HG02943 (cell line): ENCODE results near the gene CNTN3.

Experiments
- ATAC-seq: cut with Tn5 transposase; IDR thresholded peaks from one replicate; pipeline ENCODE4 v1.9.1; 2021; ENCODE audit warnings: mild to moderate bottlenecking, low read depth, moderate library complexity; ENCODE audit not compliant: unreplicated experiment

The CNTN3 gene

GRCh38 chr3:74614107-74614967, at the start of gene CNTN3:
Gene CNTN3, minus strand, starts transcription at chr3:74614659. Its CDS starts 93,547 bp downstream, at chr3:74521112.
- ATAC-seq: no peak

DNA sequence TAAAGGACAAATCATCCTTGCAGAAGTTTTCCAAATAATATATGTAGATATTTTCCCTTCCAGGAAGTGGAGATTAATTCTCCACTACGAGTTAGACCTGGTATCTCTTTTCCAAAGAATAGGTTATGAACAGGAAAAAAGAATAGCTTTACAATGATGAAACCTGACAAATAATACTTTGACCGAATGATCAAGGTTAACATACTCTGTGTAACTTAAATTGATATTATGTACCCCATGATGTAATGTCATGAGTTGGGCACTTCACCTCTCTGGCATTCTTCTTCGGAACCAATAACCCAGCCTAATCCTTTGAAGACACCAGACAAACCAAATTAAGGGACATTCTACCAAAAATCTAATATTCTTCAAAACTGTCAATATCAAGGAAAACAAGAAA, 48.7 kb upstream of the CNTN3 start:
- ATAC-seq: no peak

DNA sequence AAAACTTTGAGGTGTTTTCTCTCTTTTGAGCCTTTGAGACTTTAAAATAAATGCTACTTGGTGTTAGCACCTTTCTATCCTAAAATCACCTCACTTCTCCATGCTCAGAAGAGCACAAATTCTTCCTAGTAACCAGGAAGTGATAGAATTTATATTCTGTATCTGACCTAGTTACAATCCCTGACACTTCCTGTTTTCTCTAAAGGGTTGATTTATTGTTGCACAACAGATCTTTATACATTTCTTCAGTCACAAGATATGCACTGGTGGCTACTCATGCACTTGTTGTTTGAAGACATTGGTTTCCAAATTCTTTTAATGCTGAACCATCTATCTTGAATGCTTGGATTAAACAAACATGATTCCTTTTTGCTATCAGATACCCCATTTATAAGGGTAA, 47.2 kb upstream of the CNTN3 start:
- ATAC-seq: no peak

DNA sequence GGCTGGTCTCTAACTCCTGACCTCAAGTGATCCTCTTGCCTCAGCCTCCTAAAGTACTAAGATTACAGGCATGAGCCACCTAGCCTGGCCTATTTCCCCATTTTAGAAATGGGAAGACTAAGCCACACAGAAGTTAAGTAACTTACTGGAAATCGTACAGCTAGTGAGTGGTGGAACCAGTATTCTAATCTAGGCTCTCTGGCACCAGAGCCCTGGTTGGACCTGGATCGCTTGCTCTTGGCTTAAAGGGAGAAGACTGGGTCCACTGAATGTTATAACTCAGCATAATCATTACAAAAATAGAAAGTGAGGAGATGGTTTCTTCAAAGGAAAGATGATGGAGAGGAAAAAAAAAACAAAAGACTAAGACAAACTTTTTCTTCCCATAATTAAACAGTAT, 37.4 kb upstream of the CNTN3 start:
- ATAC-seq: no peak

DNA sequence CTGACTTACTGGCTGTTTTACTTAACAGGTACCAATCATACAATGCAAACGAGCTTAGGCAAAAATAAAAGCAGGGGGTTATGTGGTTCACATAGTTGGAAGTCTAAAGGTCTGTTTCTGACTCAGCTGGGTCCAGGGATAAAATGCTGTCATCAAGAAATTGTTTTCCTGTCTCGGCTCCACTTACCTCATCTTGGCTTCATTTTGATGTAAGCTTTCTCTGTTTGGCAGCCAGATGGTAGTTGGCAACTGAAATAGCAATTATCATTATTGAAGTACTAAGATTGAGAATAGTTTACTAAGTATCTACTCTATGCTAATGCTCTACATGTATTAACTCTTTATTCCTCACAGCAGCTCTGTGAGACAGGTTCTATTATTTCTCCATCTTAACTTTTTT, 36.8 kb upstream of the CNTN3 start:
- no peak for ATAC-seq

DNA sequence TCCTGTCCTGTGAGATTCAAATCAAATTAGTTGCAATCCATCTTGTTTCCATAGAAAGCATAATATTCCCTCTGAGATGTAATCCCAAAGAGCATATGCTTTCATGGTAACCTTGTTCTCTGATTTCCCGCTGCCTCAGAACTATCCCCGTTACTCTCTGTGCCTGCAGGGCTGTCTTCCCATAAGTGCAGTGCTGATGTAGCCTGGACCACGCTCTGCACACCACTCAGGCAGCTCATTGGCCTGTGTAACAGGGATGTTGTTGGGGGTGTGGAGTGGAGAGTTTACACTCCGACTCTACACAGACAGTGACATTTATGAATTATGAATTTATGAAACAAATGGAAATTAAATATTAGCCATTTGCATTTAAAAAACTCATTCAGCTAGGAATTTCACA, 33.6 kb upstream of the CNTN3 start:
- ATAC-seq: no peak

GRCh38 chr3:74646094-74646493, 31.6 kb upstream of the CNTN3 start:
- no peak for ATAC-seq

- no peak for ATAC-seq
Measured at GRCh38 chr3:74643636-74644035, 29.2 kb upstream of the CNTN3 start.

DNA sequence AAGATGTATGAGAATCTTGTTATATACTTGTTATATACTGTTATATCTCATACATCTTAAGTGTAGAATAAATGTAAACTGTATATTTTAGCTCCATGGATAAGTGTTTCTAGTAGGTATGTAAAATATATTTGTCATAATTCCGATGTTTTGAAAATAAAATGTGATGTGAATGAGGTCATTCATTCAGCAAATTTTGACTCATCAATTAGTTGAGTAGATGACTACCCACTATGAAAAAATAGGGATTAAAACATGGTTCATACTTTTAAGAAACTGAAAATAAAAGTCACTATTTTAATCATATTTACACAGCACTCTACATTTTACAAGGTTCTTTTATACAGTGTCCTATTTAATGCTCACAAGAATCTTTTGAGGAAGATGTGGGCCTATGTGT, 28.4 kb upstream of the CNTN3 start:
- no peak for ATAC-seq

DNA sequence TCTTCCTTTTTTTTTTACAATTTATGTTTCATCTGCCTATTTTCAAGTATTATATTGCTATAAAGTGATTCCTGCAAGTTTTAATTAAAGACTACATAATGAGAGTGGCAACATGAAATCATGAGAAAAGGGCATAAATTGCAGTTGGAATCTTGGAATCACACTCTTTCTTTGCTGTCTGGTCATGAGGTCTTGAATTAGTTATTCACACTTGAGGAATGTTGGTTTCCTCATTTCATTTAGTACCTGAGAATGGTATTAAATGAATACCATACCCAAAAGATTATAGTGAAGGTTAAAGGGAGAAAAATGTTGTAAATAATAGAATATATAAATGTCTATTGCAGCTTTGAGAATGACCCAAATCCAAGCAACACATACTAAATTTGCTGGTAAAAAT, 25.8 kb upstream of the CNTN3 start:
- ATAC-seq: no peak

DNA sequence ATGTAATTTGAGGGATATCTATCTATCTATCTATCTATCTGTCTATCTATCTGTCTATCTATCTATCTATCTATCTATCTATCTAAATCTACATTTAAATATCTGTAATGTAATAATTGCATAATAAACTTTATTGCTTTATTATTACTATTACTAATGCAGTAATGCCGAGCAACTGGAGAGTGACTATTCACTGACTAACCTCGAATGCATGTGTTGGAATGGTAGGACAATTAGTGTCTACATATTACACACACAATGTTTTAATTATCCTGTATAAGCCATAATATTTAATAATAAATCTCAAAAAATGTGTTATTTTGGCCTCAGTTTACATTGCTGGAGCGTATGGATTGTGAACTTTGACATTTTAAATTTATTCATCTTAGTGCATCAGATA, 25.2 kb upstream of the CNTN3 start:
- ATAC-seq: no peak

GRCh38 chr3:74636981-74637380, 22.5 kb upstream of the CNTN3 start:
- no peak for ATAC-seq

- ATAC-seq: no peak
Measured at GRCh38 chr3:74633021-74633420, 18.6 kb upstream of the CNTN3 start.

- no peak for ATAC-seq
Measured at GRCh38 chr3:74631351-74632140, 17.1 kb upstream of the CNTN3 start.

DNA sequence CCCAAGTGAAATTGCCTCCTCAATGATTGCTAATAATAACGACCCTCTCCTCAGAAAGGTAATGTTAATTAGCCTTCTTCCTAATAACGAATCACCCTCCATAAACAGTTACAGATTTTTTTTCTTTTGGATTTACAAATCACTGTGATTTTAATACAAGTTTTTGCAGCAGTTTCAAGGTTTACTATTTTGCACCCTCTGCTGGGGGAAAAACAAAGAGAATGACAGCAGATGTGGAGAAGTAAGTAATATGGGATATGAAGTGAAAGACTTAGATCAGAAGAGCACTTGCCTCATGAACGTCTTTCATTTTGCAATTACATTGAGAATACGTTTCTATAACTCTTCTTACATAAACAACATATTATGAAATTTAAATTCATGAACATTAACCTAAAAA, 16.1 kb upstream of the CNTN3 start:
- no peak for ATAC-seq

- ATAC-seq: no peak
Measured at GRCh38 chr3:74626011-74626410, 11.6 kb upstream of the CNTN3 start.

- ATAC-seq: no peak
Measured at GRCh38 chr3:74624301-74624700, 9.8 kb upstream of the CNTN3 start.

DNA sequence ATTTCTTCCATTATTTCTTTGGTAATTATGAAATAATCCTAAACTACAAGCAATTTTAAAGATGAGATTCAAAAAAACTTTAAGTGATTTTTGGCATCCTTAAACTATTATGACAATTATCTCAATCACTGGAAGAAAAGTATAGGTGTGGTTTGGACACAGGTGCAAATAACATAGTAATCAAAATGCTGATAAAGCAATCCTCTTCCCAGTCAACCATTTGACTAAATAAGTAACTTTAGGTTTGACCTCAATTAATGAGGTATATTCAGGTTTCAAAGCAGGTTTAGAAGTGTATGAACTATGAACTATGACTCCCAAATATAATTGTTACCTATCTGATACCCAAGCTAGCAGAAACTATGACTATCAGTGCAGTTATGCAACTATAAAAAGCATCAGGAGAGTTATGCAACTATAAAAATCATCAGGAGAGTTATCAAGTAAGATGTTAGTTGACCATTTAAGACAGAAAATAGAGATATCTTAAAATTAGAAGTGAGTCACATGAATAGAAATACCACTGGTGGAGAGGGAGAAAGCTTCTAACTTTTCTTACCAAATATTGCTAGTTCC, 8.9 kb upstream of the CNTN3 start:
- no peak for ATAC-seq

DNA sequence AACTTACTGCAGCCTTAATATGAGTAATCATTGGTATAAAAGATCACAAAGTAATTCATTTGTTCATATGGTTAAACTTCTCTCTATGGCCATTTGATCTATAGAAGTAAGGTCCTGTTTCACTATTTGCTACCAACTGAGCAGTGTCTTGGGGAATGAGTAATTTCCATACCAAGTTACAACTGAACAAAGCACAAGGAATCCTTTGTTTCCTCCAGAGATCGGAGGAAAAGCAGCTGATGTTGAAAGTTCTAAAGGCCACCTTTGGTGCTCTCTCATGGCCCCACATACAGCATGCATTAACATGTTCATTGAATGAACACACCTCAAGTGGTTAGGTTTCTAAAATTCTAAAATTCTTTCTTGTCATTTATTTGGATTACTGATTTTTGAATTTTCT, 7.1 kb upstream of the CNTN3 start:
- ATAC-seq: no peak

- no peak for ATAC-seq
Measured at GRCh38 chr3:74617776-74618175, 3.3 kb upstream of the CNTN3 start.

- ATAC-seq: no peak
Measured at GRCh38 chr3:74613521-74614106, 845 bp downstream of the CNTN3 start.
